Hematopoietic multipotent progenitor cell (in vitro differentiated cells): Measurements from ENCODE around the gene NGF. TPM values are rescaled to one million over a fixed set of nuclear protein-coding genes. Genes with fewer than 3 reads are reported as not detected.

Experiments
- DNase-seq, 3 donors: peaks; one replicate each; pipeline ENCODE4 v3.0.0-alpha.2; 2011 to 2015; ENCODE audit warnings: low read depth in 2 of 3, low spot score in 2 of 3
- total RNA-seq: library from RNA; depleted of rRNA; stranded (reverse); fragments of >200 nt; gene quantifications from one replicate; pipeline ENCODE4 v1.2.3, GENCODE V29; 2012

The NGF gene
- total RNA-seq, 1 donor: not detected

GRCh38 chr1:115337276-115337632, 795 bp downstream of the NGF start:
- DNase-seq: no peak

- no peak for DNase-seq
Measured at GRCh38 chr1:115336741-115337140, 1.3 kb downstream of the NGF start.

- no peak for DNase-seq
Measured at GRCh38 chr1:115332813-115333608, 5.0 kb downstream of the NGF start.

GRCh38 chr1:115331558-115332331, 6.3 kb downstream of the NGF start:
- no peak for DNase-seq

- no peak for DNase-seq
Measured at GRCh38 chr1:115330480-115331013, 7.5 kb downstream of the NGF start.

- no peak for DNase-seq
Measured at GRCh38 chr1:115329965-115330364, 8.1 kb downstream of the NGF start.

- no peak for DNase-seq
Measured at GRCh38 chr1:115327270-115327669, 10.8 kb downstream of the NGF start.

GRCh38 chr1:115326419-115326818, 11.6 kb downstream of the NGF start:
- no peak for DNase-seq

- DNase-seq: no peak
Measured at GRCh38 chr1:115325874-115326273, 12.2 kb downstream of the NGF start.

- no peak for DNase-seq
Measured at GRCh38 chr1:115324649-115325420, 13.2 kb downstream of the NGF start.

GRCh38 chr1:115323366-115324004, 14.6 kb downstream of the NGF start:
- no peak for DNase-seq

GRCh38 chr1:115322631-115323030, 15.4 kb downstream of the NGF start:
- no peak for DNase-seq

GRCh38 chr1:115320377-115320776, 17.7 kb downstream of the NGF start:
- no peak for DNase-seq

- DNase-seq: no peak
Measured at GRCh38 chr1:115319706-115320105, 18.3 kb downstream of the NGF start.

- no peak for DNase-seq
Measured at GRCh38 chr1:115317101-115318012, 20.7 kb downstream of the NGF start.

GRCh38 chr1:115314765-115315164, 23.3 kb downstream of the NGF start:
- DNase-seq: no peak

- DNase-seq: no peak
Measured at GRCh38 chr1:115314092-115314491, 24.0 kb downstream of the NGF start.

- DNase-seq: no peak
Measured at GRCh38 chr1:115313182-115313581, 24.9 kb downstream of the NGF start.

GRCh38 chr1:115312742-115313141, 25.3 kb downstream of the NGF start:
- no peak for DNase-seq
